ENCODE measurements around the gene PCNX2.

PCNX2 gene

GRCh38 chr1:233256789-233257188, 38.7 kb downstream of the PCNX2 start:
- DNase-seq = no peak

GRCh38 chr1:233256191-233256590, 39.3 kb downstream of the PCNX2 start:
- DNase-seq = no peak

- no peak for DNase-seq
Measured at GRCh38 chr1:233255145-233255544, 40.4 kb downstream of the PCNX2 start.

- DNase-seq = no peak
Measured at GRCh38 chr1:233253832-233254331, 41.6 kb downstream of the PCNX2 start.

GRCh38 chr1:233253231-233253831, 42.2 kb downstream of the PCNX2 start:
- no peak for DNase-seq

- DNase-seq = no peak
Measured at GRCh38 chr1:233252441-233252840, 43.1 kb downstream of the PCNX2 start.

- no peak for DNase-seq
Measured at GRCh38 chr1:233251201-233251720, 44.3 kb downstream of the PCNX2 start.

- DNase-seq = no peak
Measured at GRCh38 chr1:233248014-233248413, 47.5 kb downstream of the PCNX2 start.

GRCh38 chr1:233246965-233247364, 48.6 kb downstream of the PCNX2 start:
- DNase-seq = no peak

- DNase-seq = no peak
Measured at GRCh38 chr1:233245191-233245765, 50.2 kb downstream of the PCNX2 start.

GRCh38 chr1:233244183-233244582, 51.3 kb downstream of the PCNX2 start:
- no peak for DNase-seq

GRCh38 chr1:233242827-233243483, 52.6 kb downstream of the PCNX2 start:
- DNase-seq = no peak

- DNase-seq = no peak
Measured at GRCh38 chr1:233241759-233242158, 53.8 kb downstream of the PCNX2 start.

- peak; percentile 2 for DNase-seq
Measured at GRCh38 chr1:233240829-233241682, 54.5 kb downstream of the PCNX2 start.

- DNase-seq = no peak
Measured at GRCh38 chr1:233240371-233240770, 55.2 kb downstream of the PCNX2 start.

GRCh38 chr1:233238884-233239431, 56.6 kb downstream of the PCNX2 start:
- no peak for DNase-seq

- DNase-seq = no peak
Measured at GRCh38 chr1:233237647-233238046, 57.9 kb downstream of the PCNX2 start.

- DNase-seq = no peak
Measured at GRCh38 chr1:233233508-233234040, 62.0 kb downstream of the PCNX2 start.

- no peak for DNase-seq
Measured at GRCh38 chr1:233230011-233230410, 65.5 kb downstream of the PCNX2 start.

- DNase-seq = no peak
Measured at GRCh38 chr1:233229288-233229687, 66.2 kb downstream of the PCNX2 start.

GRCh38 chr1:233227930-233228465, 67.5 kb downstream of the PCNX2 start:
- DNase-seq = no peak

GRCh38 chr1:233224311-233224710, 71.2 kb downstream of the PCNX2 start:
- DNase-seq = no peak

Data from NCI-H345 (cell line).